Activated T-helper 1 cell treated with anti-CD3 and anti-CD28 coated beads, Interleukin-12 subunit alpha, Interleukin-12 subunit beta, Interleukin-2, Interleukin-4 antibody, amounts not matched to agents 30 ng/mL and 10 ng/mL and 1 ng/mL, durations not matched to agents 14 hours and 24 hours and 36 hours (primary cell): ENCODE data around the gene PHETA1. TPM values are rescaled to one million over a fixed set of nuclear protein-coding genes. Genes with fewer than 3 reads are reported as not detected.
A peak's percentile ranks its signal among the peaks of the same experiment; 100 is the strongest.

Experiments used
- DNase-seq: peaks from one replicate; pipeline ENCODE4 v3.0.0; 2021; ENCODE audit warnings: low spot score
- H3K27ac Mint-ChIP-seq: one replicate; pipeline ENCODE4 v1.8.0; 2021; ENCODE audit warnings: mild to moderate bottlenecking, mixed read lengths
- H3K27me3 Mint-ChIP-seq: one replicate; pipeline ENCODE4 v1.8.0; 2022; ENCODE audit warnings: mild to moderate bottlenecking, moderate library complexity, mixed read lengths; ENCODE audit not compliant: insufficient read depth
- H3K36me3 Mint-ChIP-seq: one replicate; pipeline ENCODE4 v1.8.0; 2021; ENCODE audit warnings: low read depth, mixed read lengths
- H3K4me1 Mint-ChIP-seq: one replicate; pipeline ENCODE4 v1.8.0; 2021; ENCODE audit warnings: low read depth, mixed read lengths
- H3K4me3 Mint-ChIP-seq: one replicate; pipeline ENCODE4 v1.8.0; 2021; ENCODE audit warnings: mild to moderate bottlenecking, moderate library complexity, mixed read lengths
- H3K9me3 Mint-ChIP-seq: one replicate; pipeline ENCODE4 v1.8.0; 2021; ENCODE audit warnings: mixed read lengths
- intact Hi-C: fragments of 100-400 bp; cut with micrococcal nuclease; formaldehyde crosslinking; loops from one replicate; pipeline ENCODE4 v1.15.1; 2024
- total RNA-seq: library from RNA; stranded (reverse); gene quantifications from 2 replicates; pipeline ENCODE4 v1.2.3, GENCODE V29; 2022

The PHETA1 gene
- total RNA-seq, 1 donor from 2014 or later: 2.7 TPM

DNA sequence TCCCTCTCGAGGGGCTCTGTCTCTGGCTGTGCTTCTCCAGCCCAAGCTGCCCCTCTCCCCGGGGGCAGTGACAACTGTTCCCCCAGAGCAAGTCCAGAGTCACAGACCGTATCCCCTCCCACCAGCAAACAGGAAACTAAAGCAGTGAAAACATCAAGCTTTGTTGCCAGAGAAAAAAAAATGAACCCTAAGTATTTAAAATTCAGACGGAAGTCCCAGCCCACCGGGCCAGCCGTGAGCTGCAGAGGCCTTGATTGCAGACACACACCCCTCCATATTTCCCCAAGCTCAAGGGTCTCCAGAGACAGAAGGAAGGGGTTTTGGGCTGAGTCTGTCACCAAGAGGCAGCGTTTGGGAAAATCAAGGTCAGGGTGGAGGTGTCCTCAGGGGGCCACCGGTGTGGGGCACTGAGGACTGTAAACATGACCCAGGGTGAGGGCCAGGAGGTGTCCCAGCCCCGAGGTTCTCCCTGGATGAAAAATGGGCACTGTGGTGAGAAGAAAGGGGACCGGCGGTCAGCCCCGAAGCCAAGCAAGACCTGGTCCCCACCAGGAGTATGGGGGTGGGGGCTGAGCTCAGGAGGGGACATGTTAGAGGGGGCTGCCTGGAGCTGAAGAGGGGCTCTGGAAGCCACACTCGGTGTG, 7.7 kb downstream of the PHETA1 start:
- no peak for DNase-seq
- intact Hi-C loops: no loop called here
- Mint-ChIP-seq H3K9me3 (no peaks in the 10 kb centered on the region), H3K4me1 (peaks cover 20% of the 10 kb centered on the region), H3K4me3 (no peak overlapping the region), H3K27me3 (peaks cover 7% of the 10 kb centered on the region), H3K36me3 (no peaks in the 10 kb centered on the region), H3K27ac (no peak overlapping the region)

DNA sequence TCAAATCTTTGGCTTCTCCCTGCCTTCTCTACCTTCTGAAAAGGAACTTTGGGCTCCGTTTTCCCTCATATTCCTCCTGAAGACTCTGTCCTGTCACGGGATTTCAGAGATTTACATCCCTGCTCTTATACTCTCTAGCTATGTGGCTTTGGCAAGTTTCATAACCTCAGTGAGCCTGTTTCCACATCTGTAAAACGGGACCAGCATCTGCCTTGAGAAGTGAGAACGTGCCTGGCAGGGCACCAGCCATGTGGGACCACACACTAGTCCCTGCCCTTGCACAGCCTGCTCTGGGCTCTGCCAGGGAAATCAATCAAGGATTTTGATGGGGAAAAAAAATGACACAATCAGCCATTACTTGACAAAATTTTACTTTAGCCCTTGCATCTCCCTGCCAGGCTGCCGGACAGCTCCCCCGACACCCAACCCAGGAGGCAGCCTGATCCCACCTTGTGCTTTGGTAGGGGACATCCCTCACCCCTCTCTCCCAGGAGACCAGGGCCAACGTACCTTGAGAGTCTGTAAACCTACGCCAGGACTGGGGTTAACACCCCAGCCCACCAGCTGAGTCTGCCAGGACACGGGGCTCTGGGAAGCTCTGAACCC, 8.5 kb downstream of the PHETA1 start:
- no peaks in the 10 kb centered on the region for H3K36me3 Mint-ChIP-seq

DNA sequence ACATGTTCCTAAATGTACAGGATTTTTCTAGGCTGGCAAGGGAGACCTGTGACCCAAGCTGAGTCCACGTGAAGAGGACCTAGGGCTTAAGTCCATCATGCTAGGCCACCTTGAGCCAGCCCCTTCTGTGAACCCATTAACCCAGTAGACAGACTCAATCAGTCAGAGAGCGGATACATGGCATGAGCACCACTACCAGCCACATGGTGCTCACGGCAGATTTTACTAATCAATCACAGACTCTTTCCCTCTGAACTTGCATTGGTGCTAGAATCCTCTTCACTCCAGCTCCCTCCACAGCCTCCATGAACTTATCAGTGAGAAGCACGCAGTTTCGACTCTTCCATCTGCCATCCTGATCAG, 9.0 kb downstream of the PHETA1 start:
- H3K27me3 Mint-ChIP-seq: peaks cover 7% of the 10 kb centered on the region
- H3K9me3 Mint-ChIP-seq: no peaks in the 10 kb centered on the region
- H3K4me1 Mint-ChIP-seq: peaks cover 20% of the 10 kb centered on the region
- peak overlapping the region; percentile 87 for H3K27ac Mint-ChIP-seq
- H3K36me3 Mint-ChIP-seq: no peaks in the 10 kb centered on the region
- peak overlapping the region; percentile 47 for H3K4me3 Mint-ChIP-seq
- no peak for DNase-seq
- intact Hi-C loops: loop anchor here (1.0 to 2.0 kb wide), 2 partner anchors 8 to 45 kb away; partner anchors contain the start of gene SH2B3

More for the DNA sequence above, 8.5 kb downstream of the PHETA1 start:
- Mint-ChIP-seq H3K4me3 (peak overlapping the region; percentile 47), H3K27me3 (peaks cover 7% of the 10 kb centered on the region), H3K27ac (no peak overlapping the region), H3K9me3 (no peaks in the 10 kb centered on the region), H3K4me1 (peaks cover 20% of the 10 kb centered on the region)
- intact Hi-C loops: no loop called here
- no peak for DNase-seq

DNA sequence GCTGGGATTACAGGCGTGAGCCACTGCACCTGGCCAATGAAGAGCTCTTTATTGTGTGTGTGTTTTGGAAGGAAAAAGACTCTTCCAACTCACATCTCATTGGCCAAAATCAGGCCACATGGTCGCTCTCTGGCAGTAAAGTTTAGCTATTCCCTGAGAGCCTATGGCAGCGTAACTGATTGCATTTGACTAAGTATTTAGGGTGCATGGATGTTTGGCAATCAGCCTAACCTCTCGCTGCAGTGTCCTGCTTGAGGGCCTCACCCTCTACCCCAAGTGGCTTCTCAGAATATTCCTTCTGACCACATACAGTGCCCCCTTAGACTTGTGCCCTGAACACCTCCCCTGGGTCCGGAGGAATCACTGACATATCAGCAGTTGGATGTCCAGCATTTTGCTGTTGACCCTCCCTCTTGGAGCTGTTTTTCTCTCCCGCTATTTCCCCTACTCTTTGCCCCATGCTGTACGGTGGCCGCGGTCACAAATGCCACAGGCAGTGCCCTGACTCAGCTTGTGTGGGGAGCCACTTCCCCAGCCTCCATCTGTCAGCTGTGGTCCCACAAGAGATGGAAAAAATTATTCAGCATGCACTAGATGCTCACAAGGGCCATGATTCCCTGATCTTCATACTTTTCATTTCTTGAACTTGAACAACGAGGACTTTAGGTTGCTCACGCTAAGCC, 9.5 kb downstream of the PHETA1 start:
- peaks cover 7% of the 10 kb centered on the region for H3K27me3 Mint-ChIP-seq
- DNase-seq: peak; percentile 3
- intact Hi-C loops: loop anchor here (1.0 to 2.0 kb wide), 2 partner anchors 9 to 45 kb away; partner anchors contain the start of gene SH2B3
- H3K9me3 Mint-ChIP-seq: no peaks in the 10 kb centered on the region
- peak overlapping the region; percentile 43 for H3K4me3 Mint-ChIP-seq
- peak overlapping the region; percentile 87 for H3K27ac Mint-ChIP-seq
- peaks cover 20% of the 10 kb centered on the region for H3K4me1 Mint-ChIP-seq
- H3K36me3 Mint-ChIP-seq: no peaks in the 10 kb centered on the region

DNA sequence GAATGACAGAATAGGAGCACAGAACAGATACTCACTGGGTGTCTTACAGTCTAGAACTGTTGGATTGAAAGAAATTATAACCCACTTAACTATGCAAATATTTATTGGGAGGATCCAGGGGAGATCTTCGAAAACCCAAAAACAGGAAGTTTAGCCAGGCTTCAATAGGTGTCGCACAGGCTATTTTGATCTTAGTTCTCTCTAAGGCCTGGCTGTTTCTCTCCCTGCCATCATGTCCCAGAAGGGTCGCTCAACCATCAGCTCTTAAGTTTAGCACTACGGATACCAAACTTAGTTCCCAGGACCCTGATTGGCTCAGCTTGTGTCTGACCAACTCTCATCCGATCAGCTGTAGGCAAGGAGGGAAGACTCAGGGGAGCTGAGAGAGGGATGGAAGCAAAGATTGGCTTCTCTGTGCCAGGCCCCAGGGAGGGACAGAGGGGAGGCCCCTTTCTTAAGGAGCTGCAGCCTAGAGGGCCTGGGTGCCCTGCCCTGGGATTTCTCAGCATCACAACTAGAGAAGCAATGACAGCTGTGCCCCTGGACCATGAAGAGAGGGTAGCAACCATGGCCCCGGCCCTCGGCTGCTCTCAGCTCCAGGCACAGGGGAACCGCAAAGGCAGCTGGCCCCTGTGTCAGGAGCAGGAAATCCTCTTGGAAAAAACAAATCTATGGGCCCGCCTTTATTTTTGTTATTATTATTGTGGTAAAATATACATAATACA, 13.5 kb downstream of the PHETA1 start:
- H3K9me3 Mint-ChIP-seq: no peaks in the 10 kb centered on the region
- H3K36me3 Mint-ChIP-seq: no peaks in the 10 kb centered on the region
- peaks cover 10% of the 10 kb centered on the region for H3K27me3 Mint-ChIP-seq
- no peak overlapping the region for H3K4me3 Mint-ChIP-seq
- peaks cover 18% of the 10 kb centered on the region for H3K4me1 Mint-ChIP-seq
- H3K27ac Mint-ChIP-seq: no peak overlapping the region
- no peak for DNase-seq
- intact Hi-C loops: no loop called here

DNA sequence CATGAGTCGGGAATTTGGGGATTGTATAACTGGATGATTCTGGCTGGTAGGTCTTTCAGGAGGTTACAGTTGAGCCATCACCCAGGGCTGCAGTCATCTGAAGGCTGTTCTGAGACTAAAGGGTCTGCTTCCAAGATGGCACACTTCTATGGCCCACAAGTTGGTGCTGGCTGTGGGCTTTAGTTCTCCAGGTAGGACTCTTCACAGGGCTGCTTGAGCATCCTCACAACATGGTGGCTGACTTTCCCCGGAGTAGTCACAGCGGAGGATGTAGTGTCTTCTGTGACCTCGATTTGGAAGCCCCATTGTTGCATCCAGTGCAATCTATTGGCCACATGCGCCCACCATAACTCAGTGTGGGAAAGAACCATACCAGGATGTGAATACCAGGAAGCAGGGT, 14.4 kb downstream of the PHETA1 start:
- Mint-ChIP-seq H3K27me3 (peaks cover 5% of the 10 kb centered on the region), H3K27ac (no peak overlapping the region), H3K4me3 (no peak overlapping the region), H3K36me3 (no peaks in the 10 kb centered on the region), H3K9me3 (no peaks in the 10 kb centered on the region), H3K4me1 (peaks cover 9% of the 10 kb centered on the region)
- intact Hi-C loops: no loop called here
- no peak for DNase-seq

DNA sequence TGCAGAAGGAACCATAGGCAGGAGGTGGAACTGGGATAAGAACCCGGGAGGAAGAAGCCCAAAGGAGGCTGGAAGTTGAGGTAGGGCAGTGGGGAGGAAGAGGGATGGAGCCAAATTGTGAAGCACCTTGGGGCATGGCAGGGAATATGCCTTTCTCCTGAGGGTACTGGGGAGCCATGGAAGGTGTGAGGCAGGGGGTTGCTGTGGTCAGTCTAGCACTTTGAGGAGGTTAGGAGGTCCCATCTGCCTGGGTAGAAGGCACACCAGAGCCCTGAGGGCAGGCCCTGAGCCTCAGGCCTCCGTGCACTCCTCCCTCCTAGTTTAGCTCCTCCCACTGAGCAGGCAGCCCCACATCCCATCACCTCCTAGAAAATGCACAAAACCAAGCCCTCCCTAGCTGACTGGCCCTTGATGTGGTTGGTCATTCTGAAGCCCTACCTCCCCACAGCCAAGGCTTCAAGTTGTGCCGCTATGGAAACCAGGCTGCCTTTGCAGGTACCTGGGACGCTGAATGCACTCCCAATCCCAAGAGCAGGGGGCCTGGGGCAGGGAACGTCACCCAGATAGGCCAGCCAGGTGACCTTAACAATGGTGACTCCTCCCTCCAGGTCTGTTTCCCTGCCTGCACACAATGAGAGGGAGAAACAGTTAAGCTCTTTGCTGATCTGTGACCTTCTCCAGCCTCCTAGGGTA, 15.1 kb downstream of the PHETA1 start:
- peaks cover 4% of the 10 kb centered on the region for H3K4me1 Mint-ChIP-seq
- peaks cover 7% of the 10 kb centered on the region for H3K9me3 Mint-ChIP-seq
- intact Hi-C loops: no loop called here
- H3K4me3 Mint-ChIP-seq: no peak overlapping the region
- no peak for DNase-seq
- no peak overlapping the region for H3K27ac Mint-ChIP-seq
- H3K27me3 Mint-ChIP-seq: peaks cover 5% of the 10 kb centered on the region
- no peaks in the 10 kb centered on the region for H3K36me3 Mint-ChIP-seq

DNA sequence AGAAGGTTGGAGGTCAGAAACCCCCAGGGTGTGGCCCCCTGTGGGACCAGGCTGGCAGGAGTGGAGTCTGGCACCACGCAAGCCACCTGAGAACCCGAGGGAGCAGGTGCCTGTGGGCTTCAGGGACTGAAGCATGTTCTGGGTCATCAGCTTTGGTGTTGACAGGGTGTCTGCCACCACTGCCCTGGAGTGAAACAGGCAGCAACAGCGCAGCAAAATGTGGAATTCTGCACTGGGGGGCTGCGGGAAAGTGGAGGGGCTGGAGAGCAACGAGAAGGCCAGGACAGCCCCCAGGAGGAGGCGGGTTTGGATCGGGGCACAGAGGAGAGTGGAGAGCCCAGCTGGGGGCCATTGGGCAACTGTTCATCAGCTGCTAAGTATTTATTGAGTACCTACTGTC, 15.9 kb downstream of the PHETA1 start:
- no peak overlapping the region for H3K4me3 Mint-ChIP-seq
- no peak for DNase-seq
- no peak overlapping the region for H3K27ac Mint-ChIP-seq
- peaks cover 11% of the 10 kb centered on the region for H3K9me3 Mint-ChIP-seq
- intact Hi-C loops: no loop called here
- no peaks in the 10 kb centered on the region for H3K36me3 Mint-ChIP-seq
- H3K27me3 Mint-ChIP-seq: peaks cover 3% of the 10 kb centered on the region
- no peaks in the 10 kb centered on the region for H3K4me1 Mint-ChIP-seq

DNA sequence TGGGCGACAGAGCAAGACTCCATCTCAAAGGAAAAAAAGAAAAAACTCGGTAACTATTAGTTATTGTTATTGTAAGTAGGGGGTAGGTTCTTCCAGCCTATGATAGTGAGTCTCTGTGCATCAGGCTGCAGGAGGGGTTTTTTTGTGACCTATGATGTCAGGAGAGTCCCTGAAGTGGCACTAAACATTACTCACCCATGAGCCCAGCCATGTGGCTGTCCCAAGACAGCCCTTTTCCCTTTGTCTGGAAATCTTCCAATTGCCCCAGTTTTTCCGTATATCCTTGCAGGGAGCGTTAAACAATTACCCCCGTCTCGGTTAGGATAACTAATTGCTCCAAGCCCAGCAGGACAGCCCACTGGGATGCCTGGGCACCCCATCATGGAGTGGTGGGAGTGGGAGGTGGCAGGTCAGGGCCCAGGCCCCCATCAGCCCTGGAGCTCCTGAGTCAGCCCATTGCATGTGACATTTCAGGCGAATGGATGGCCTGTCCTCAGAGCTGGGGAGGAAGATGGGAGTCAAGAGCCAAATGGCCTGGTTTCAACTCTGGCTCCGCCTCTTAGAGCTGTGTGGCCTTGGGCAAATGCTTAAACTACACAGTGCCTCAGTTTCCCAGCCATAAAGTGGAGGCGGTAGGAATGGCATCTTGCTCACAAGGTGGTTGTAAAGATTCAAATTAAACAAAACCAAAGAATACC, 16.4 kb downstream of the PHETA1 start:
- intact Hi-C loops: no loop called here

DNA sequence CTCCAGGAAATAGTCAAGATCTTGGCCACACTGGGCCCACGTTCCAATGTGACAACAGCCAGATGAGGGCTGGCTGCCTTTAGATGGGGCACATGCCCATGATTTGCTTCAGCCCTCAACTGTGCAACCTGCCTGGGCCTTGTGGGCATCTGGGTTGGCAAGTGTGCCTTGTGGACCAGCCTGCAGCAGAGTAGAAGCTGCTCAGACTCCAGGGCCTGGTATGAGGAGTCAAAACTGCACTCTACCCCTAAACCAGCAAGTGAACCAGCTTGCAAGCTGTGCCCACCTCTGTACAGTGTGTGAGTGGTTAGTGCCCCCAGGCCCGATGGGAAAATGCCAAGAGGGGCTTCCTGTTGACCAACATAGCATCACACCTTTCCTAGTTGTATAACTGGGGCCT, 17.9 kb downstream of the PHETA1 start:
- peaks cover 11% of the 10 kb centered on the region for H3K9me3 Mint-ChIP-seq
- H3K27ac Mint-ChIP-seq: no peak overlapping the region
- H3K4me3 Mint-ChIP-seq: no peak overlapping the region
- no peak for DNase-seq
- H3K27me3 Mint-ChIP-seq: peaks cover 3% of the 10 kb centered on the region
- H3K4me1 Mint-ChIP-seq: no peaks in the 10 kb centered on the region
- no peaks in the 10 kb centered on the region for H3K36me3 Mint-ChIP-seq
- intact Hi-C loops: no loop called here

More for the DNA sequence above, 16.4 kb downstream of the PHETA1 start:
- H3K4me3 Mint-ChIP-seq: no peak overlapping the region
- no peaks in the 10 kb centered on the region for H3K4me1 Mint-ChIP-seq
- H3K9me3 Mint-ChIP-seq: peaks cover 11% of the 10 kb centered on the region
- no peaks in the 10 kb centered on the region for H3K36me3 Mint-ChIP-seq
- no peak overlapping the region for H3K27ac Mint-ChIP-seq
- H3K27me3 Mint-ChIP-seq: peaks cover 3% of the 10 kb centered on the region
- no peak for DNase-seq

DNA sequence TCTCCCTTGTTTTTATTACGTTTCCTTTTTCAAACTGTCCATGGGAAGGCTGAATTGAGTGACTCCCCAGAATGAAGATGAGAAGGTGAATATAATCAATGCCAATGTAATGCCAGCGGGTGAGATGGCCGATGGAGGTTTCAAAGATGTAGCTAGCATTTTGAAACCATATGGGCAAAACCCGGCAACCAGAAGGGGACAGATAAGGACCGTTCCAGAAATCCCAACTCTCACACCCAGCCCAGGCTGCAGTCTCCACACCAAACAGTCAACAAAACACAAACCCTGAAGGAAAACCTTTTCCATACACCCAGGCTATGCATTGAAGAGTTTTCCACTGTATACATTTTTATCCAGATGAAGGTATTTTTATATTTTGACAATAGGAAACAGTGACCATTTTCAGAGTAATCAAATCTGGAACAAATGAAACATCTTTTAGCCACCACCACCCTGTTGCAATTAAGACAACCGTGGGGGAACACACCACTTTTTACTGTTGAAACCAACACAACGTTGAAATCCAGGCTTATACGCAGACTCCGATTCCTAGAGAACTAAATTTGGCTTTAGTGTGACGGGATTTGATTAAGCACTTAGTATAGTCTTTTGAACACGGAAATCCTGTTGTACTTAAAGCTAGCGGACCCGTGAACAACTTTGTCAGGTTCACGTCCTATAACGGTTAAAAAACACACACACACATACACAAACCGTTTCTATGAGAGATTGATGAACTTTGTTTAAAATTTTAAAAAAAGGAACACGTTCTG, 19.0 kb downstream of the PHETA1 start:
- Mint-ChIP-seq H3K27me3 (peaks cover 3% of the 10 kb centered on the region), H3K4me3 (no peak overlapping the region), H3K27ac (no peak overlapping the region), H3K36me3 (no peaks in the 10 kb centered on the region), H3K9me3 (peaks cover 11% of the 10 kb centered on the region), H3K4me1 (no peaks in the 10 kb centered on the region)
- DNase-seq: no peak
- intact Hi-C loops: no loop called here
